ENCODE results near the gene HAAO.
A peak's percentile ranks its signal among the peaks of the same experiment; 100 is the strongest.
"Not testable (repeated sequence)": the region's sequence is repeated elsewhere in the genome, so short reads cannot be mapped to it uniquely, and the experiment has no call there.

Gene HAAO

DNA sequence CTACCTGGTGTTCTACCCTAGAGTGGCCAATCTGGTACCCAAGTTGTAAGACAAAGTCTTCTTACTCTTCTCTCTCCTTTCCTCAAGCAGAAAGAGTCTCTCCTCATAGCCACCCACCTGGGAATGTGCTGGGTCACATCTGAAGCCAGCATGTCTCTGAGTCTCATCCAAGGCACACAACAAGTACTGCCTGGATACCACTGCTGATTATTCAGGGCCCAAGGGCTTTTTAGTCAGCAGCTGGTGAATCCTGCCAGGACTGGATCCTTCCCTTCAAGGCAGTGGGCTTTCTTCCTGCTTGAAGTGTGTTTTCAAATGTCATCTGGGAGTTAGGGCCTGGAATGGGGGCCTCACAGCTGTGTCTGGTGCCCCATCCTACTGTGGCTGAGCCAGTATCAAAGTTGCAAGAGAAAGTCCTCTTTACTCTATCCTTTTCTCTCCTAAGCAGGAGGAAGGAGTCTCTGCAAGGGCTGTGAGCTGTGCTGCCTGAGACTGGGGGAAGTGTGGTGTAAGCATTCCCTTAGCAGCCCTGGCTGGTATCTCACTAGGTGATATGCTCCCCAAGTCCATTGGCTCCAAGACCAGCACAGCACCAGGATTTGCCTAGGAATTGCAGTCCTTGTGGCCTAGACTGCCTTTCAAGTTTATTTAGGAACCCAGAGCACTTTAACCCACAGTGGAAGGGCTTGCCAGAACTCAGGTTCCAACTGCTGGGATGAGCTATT is 55.6 kb downstream of the HAAO start:
- H3K4me1 Mint-ChIP-seq = no peaks in the 10 kb centered on the region
- ATAC-seq = no peak
- no peak overlapping the region for H3K4me3 Mint-ChIP-seq
- H3K36me3 Mint-ChIP-seq = peaks cover 6% of the 10 kb centered on the region
- peaks cover 24% of the 10 kb centered on the region for H3K9me3 Mint-ChIP-seq
- DNase-seq (ENCODE audit: low spot score in 2 of 2) = peak in 1 of 2 donors; percentile 22
- H3K27ac Mint-ChIP-seq = no peak overlapping the region

DNA sequence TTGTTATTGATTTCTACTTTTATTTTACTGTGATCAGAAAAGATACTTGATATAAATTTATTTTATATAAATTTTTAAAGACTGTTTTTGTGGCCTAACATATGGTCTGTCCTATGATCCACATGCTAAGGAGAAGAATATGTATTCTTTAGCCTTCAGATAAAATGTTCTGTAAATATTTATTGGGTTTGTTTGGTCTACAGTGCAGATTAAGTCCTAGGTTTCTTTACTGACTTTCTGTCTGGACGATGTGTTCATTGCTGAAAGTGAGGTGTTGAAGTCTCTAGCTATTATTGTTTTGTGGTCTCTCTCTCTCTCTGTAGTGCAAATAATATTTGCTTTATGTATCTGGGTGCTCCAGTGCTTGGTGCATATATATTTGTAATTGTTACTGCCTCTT is 58.5 kb downstream of the HAAO start:
- ATAC-seq (no peak), DNase-seq (ENCODE audit: low spot score in 2 of 2) (no peak)
- no peak overlapping the region for H3K27ac Mint-ChIP-seq
- H3K9me3 Mint-ChIP-seq = peaks cover 28% of the 10 kb centered on the region
- no peaks in the 10 kb centered on the region for H3K4me1 Mint-ChIP-seq
- H3K4me3 Mint-ChIP-seq = no peak overlapping the region
- H3K36me3 Mint-ChIP-seq = peaks cover 8% of the 10 kb centered on the region

DNA sequence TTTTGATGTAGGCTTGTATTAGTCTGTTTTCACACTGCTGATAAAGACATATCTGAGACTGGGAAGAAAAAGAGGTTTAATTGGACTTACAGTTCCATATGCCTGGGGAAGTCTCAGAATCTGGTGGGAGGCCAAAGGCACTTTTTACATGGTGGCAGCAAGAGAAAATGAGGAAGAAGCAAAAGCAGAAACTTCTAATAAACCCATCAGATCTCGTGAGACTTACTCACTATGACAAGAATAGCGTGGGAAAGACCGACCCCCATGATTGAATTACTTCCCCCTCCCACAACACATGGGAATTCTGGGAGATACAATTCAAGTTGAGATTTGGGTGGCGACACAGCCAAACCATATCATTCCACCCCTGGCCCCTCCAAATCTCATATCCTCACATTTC is 61.1 kb downstream of the HAAO start:
- not testable (repeated sequence) for H3K4me3 Mint-ChIP-seq, H3K4me1 Mint-ChIP-seq, ATAC-seq, H3K27ac Mint-ChIP-seq
- DNase-seq (ENCODE audit: low spot score in 2 of 2) = peak in 1 of 2 donors; percentile 8
- peaks cover 28% of the 10 kb centered on the region for H3K9me3 Mint-ChIP-seq
- peaks cover 11% of the 10 kb centered on the region for H3K36me3 Mint-ChIP-seq

DNA sequence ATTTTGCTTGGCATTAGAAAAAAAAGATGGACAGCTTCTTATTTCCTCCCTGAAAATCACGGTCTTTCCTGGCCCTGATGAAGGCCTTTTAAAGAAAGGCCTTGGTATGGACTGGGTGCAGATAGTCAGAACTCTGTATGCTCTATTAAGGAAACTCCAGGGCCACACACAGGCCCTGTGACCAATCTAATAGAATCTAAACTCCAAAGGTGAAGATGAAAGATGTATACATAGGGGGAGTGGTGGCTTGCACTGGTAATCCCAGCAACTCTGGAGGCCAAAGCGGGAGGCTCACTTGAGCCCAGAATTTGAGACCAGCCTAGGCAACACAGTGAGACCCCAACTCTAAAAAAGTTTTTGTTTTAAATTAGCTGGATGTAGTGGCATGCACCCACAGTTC is 65.7 kb downstream of the HAAO start:
- peaks cover 11% of the 10 kb centered on the region for H3K4me1 Mint-ChIP-seq
- no peak overlapping the region for H3K27ac Mint-ChIP-seq
- DNase-seq (ENCODE audit: low spot score in 2 of 2) (peak in 1 of 2 donors; percentile 13), ATAC-seq (no peak)
- H3K4me3 Mint-ChIP-seq = no peak overlapping the region
- H3K36me3 Mint-ChIP-seq = peaks cover 5% of the 10 kb centered on the region
- H3K9me3 Mint-ChIP-seq = peaks cover 4% of the 10 kb centered on the region

DNA sequence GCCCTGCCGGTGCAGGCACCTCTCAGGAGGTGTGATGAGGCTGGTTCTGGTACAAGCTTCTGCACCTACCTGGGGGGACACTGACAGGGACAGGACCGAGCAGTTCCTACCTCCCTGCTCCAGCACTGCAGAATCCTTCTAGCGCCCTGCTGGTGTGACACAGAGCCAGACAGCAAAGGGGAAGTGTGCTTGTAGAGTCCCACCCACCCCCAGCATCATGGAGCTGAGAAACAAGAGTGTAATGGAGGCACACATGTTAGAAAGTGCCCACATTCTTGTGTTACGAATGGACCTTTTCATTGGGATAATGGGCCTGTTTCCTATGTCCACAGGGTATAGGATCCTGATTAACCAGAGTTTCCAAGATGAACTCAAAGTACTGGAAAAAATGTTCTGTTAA is 66.7 kb downstream of the HAAO start:
- H3K27ac Mint-ChIP-seq = no peak overlapping the region
- H3K9me3 Mint-ChIP-seq = no peaks in the 10 kb centered on the region
- no peak for ATAC-seq
- H3K36me3 Mint-ChIP-seq = peaks cover 5% of the 10 kb centered on the region
- no peak overlapping the region for H3K4me3 Mint-ChIP-seq
- H3K4me1 Mint-ChIP-seq = peaks cover 11% of the 10 kb centered on the region
- no peak for DNase-seq (ENCODE audit: low spot score in 2 of 2)

DNA sequence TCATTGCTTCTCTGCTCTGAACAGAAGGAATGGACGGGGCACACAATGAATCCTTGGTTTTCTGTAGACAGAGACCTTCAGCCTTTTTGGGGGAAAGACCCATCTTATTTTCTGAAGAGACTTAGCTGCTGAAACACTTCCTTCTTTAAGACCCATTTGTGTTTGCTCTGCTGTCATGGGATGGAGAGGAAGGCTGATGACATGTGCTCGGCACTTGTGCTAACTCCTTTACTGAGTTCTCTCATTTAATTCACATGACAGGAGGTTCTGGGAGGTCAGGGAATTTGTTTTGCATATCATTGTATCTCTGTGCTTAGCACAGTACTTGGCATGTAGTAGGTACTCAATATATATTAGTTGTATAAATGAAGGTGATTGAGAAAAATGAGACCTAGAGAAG is 67.5 kb downstream of the HAAO start:
- peak in 1 of 2 donors; percentile 32 for DNase-seq (ENCODE audit: low spot score in 2 of 2)
- no peak overlapping the region for H3K4me3 Mint-ChIP-seq
- no peak overlapping the region for H3K27ac Mint-ChIP-seq
- ATAC-seq = no peak
- H3K4me1 Mint-ChIP-seq = peaks cover 11% of the 10 kb centered on the region
- peaks cover 5% of the 10 kb centered on the region for H3K36me3 Mint-ChIP-seq
- H3K9me3 Mint-ChIP-seq = no peaks in the 10 kb centered on the region

DNA sequence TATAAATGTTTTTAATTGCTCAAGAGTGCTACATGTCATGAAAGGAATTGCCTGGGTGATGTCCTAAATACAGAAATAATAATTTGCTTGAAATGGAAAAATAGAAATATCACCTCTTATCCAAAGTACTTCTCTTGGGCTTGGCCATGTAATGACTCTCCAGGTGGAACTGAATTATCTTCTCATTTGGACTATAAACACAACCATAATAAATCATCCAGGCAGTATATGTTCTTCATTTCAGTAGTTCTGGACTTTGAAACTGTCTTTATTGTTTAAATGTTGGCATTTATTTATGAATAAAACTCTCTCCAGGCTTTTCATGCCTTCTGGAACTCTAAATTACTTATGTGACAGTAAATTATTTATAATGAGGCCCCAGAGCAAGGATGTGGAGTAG is 68.9 kb downstream of the HAAO start:
- ATAC-seq (no peak), DNase-seq (ENCODE audit: low spot score in 2 of 2) (no peak)
- H3K9me3 Mint-ChIP-seq = no peaks in the 10 kb centered on the region
- H3K4me1 Mint-ChIP-seq = peaks cover 11% of the 10 kb centered on the region
- no peaks in the 10 kb centered on the region for H3K36me3 Mint-ChIP-seq
- H3K27ac Mint-ChIP-seq = no peak overlapping the region
- no peak overlapping the region for H3K4me3 Mint-ChIP-seq

DNA sequence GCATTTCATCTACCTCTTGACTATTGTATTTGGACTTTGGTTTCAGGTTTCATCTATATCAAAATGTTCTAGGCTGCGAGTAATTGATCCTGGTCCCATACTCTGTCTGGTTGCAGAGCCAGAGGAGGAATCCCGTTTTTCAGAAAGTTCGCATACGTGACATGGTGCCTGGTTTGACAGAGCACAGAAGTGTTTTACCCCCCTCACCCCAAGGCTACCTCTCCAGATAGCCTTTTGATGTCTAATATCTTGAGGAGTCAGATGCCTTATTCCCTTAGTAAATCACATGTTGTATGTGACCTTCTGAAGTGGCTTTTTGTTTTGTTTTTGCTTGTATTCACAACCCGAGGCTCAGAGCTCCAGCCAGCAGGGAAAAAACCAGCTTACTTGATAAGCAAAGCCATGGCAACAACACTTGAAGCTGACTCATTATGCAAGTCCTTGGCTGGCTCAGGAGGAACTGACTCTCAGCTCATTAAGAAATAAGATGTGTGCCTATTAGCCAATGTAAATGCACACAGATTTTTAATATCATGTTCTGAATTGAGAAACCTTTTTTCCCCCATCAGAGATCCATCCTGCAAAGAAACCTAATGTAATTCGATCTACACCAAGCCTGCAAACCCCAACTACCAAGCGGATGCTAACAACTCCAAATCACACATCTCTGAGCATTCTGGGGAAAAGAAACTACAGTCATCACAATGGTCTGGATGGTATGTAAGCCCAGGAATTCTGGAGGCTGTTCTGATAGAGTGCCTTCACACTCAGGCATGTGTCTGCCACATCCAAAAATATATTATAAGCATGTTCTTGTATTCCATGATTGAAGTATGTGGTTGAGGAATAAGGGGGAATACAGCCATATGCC is 69.8 kb downstream of the HAAO start:
- Mint-ChIP-seq H3K4me1 (peaks cover 11% of the 10 kb centered on the region), H3K4me3 (no peak overlapping the region), H3K36me3 (no peaks in the 10 kb centered on the region), H3K9me3 (no peaks in the 10 kb centered on the region), H3K27ac (peak overlapping the region; percentile 53)
- DNase-seq (ENCODE audit: low spot score in 2 of 2) = peak in 1 of 2 donors; percentile 53
- peak; percentile 95 for ATAC-seq

DNA sequence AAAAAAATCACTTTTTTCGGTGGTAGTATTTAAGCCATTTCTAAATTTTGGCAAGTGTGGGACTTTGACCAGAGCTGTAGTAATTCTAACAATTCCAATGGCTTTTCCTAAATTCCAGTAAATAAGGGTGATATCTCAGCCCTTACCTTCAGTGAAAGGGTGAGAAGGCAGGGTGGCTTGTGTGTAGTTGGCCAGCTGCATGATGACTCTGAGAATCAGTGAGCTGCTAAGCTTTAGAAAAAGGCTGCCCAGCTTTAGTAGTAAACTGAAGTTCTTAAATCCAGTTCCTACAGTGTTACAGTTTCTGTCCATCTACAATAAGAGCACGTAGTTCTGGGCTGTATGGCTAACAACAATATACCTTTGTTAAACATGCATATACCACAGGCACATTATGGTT is 70.5 kb downstream of the HAAO start:
- ATAC-seq (no peak), DNase-seq (ENCODE audit: low spot score in 2 of 2) (peak in 1 of 2 donors; percentile 25)
- H3K36me3 Mint-ChIP-seq = no peaks in the 10 kb centered on the region
- no peak overlapping the region for H3K4me3 Mint-ChIP-seq
- H3K27ac Mint-ChIP-seq = peak overlapping the region; percentile 53
- H3K9me3 Mint-ChIP-seq = no peaks in the 10 kb centered on the region
- H3K4me1 Mint-ChIP-seq = peaks cover 11% of the 10 kb centered on the region
